HS-5 (cell line): ENCODE results near the gene TMED10.

Experiments
- DNase-seq: peaks from one replicate; pipeline ENCODE4 v3.0.0-alpha.2; 2012; ENCODE audit warnings: low read depth

Gene TMED10

DNA sequence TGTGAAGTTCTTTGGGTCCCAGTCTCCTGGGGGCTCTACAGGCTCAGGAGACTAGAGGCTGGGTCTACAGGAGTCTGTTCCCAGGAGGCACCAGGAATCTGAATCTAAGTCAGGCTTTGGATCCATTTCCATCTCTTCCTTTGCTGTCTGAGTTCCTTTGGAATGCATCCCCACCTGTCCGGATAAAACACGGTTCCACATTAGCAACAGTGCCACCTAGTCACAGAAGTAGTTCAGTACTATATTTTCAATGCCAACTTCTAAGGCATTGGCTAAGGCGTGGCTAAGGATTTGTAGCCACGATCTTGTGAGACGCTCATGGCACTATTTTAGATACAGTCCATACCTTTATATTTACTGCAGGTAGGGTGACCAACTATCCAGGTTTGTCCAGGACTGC, 91.9 kb downstream of the TMED10 start:
- DNase-seq = no peak

DNA sequence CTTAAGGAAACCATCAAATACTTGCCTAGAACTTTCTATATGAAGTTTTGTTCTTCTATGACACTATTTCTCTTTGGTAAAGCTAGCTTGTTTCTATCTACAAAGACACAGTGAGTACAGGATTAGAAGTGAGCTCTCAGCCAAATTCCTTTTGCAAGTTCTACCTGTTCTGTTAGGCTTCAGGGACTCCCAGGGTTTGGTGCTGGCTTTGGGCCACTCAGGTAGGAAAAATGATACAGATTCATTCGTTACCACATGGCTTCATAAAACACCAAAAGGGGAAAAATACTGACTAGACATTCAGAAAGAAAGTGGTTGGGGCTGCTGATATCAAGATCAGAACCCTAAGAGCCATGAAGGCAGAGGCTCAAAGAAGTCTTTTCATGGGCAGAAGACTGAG, 93.1 kb downstream of the TMED10 start:
- DNase-seq = no peak

DNA sequence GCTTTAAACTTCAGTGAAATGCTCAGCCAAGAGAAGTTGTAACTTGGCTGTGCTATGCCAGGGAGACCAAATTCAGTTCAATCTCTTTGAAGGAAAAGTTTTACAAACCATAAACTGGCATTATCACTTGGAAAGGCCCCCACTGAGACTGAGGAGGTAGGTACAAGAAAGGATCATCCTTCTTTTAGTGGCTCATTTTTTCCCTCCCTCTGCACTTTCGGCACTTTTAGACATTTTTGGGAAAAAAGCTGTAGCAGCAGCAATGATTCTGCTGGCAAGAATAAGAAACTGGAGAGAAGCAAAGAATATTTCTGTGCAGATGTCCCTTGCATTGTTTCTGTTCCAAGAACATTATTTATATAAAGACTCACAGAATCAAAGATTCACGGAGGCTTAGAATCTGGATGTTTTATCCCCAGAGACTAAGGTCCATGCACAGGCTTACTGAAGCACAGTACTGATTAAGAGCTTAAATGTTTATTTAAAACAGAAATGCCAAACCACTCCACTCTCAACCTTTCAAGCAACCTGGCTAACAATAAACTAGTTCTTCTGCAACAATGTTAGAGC, 94.7 kb downstream of the TMED10 start:
- no peak for DNase-seq
